Thoracic aorta (tissue), 2 donors: ENCODE measurements around the gene ZNF620. TPM values are rescaled to one million over a fixed set of nuclear protein-coding genes. Genes with fewer than 3 reads are reported as not detected.

Source experiments
- ATAC-seq: fragments of 150-250 bp; one replicate; pipeline ENCODE4 v1.8.0; 2017; ENCODE audit warnings: low read depth; ENCODE audit not compliant: insufficient number of reproducible peaks, low FRiP score
- DNase-seq: peaks from one replicate; pipeline ENCODE4 v3.0.0-alpha.2; 2020; ENCODE audit warnings: low spot score
- H3K27ac ChIP-seq, 2 donors: fragments of 200-600 bp; sonication (generic); 1 replicate in 1 of 2; 2 replicates in 1 of 2; pipeline ENCODE4 v1.5.1; 2016; ENCODE audit warnings: mild to moderate bottlenecking in 2 of 2, moderate library complexity in 2 of 2
- H3K27me3 ChIP-seq: fragments of 200-600 bp; sonication (generic); replicated peaks from 2 replicates; pipeline ENCODE4 v1.6.0; 2016; ENCODE audit warnings: mild to moderate bottlenecking; ENCODE audit not compliant: insufficient read depth
- H3K36me3 ChIP-seq: fragments of 200-600 bp; sonication (generic); one replicate; pipeline ENCODE4 v1.5.1; 2016
- H3K4me1 ChIP-seq, 2 donors: fragments of 200-600 bp; sonication (generic); 1 replicate in 1 of 2; 2 replicates in 1 of 2; pipeline versions ENCODE4 v1.5.1 to v1.6.0; 2016; ENCODE audit warnings: low read depth in 2 of 2, mild to moderate bottlenecking in 1 of 2; ENCODE audit not compliant: control insufficient read depth in 1 of 2
- H3K4me3 ChIP-seq: fragments of 200-600 bp; sonication (generic); 2 replicates; pipeline ENCODE4 v1.5.1; 2016; ENCODE audit warnings: mild to moderate bottlenecking
- H3K9me3 ChIP-seq: fragments of 200-600 bp; sonication (generic); 2 replicates; pipeline ENCODE4 v1.5.1; 2016
- total RNA-seq, 2 donors: library from RNA; depleted of rRNA; stranded (reverse); fragments of >200 nt; gene quantifications; one replicate each; pipeline versions ENCODE4 v1.1.0 to v1.2.3, GENCODE V29; 2016
- TF ChIP-seq, protein P1 (sequence below): fragments of 200-600 bp; sonication (generic); IDR thresholded peaks from one replicate; pipeline ENCODE4 v1.5.1; 2019; ENCODE audit warnings: antibody characterized with exemption

Gene ZNF620
- total RNA-seq, 2 donors from 2014 or later: 2.8 to 3.1 TPM

DNA sequence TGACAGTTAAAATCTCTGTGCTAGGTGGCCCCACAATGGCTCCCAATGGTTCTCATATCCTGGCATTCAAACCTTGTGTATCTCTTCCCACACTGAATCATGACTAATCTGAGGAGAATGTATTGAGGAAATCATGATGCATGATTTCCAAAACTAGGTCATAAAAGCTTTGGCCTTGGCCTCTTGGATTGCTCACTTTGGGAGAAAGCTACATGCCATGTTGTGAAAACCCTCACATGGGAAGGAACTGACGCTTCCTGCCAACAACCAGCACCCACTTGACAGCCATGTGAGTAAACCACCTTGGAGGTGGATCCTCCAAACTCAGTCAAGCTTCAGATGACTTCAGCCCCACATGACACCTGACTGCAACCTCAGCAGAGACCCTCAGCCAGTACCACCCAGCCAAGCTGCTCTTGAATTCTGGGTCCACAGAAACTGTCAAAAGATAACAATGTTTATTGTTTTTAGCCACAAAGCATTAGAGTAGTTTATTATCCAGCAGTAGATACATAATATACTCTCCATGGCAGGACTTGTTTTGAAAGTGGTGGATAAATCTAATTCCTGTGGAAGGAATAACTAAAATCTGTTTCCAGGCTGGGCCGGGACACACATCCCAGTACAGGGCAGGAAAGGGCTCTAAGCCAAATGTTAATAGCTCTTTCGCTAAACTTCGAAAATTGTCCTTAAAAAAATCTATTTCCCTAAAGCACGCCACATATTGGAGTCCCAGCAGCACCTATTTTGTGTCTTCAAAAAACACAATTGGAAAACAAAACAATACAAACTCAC, 1.0 kb upstream of the ZNF620 start:
- TF ChIP-seq, protein P1, sequence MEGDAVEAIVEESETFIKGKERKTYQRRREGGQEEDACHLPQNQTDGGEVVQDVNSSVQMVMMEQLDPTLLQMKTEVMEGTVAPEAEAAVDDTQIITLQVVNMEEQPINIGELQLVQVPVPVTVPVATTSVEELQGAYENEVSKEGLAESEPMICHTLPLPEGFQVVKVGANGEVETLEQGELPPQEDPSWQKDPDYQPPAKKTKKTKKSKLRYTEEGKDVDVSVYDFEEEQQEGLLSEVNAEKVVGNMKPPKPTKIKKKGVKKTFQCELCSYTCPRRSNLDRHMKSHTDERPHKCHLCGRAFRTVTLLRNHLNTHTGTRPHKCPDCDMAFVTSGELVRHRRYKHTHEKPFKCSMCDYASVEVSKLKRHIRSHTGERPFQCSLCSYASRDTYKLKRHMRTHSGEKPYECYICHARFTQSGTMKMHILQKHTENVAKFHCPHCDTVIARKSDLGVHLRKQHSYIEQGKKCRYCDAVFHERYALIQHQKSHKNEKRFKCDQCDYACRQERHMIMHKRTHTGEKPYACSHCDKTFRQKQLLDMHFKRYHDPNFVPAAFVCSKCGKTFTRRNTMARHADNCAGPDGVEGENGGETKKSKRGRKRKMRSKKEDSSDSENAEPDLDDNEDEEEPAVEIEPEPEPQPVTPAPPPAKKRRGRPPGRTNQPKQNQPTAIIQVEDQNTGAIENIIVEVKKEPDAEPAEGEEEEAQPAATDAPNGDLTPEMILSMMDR: no peak
- H3K4me1 ChIP-seq: peaks cover 14 to 21% of the 10 kb centered on the region in 2 donors
- no peaks in the 10 kb centered on the region for H3K27me3 ChIP-seq
- no peaks in the 10 kb centered on the region for H3K9me3 ChIP-seq
- peak overlapping the region; percentile 92 for H3K4me3 ChIP-seq
- no peak for DNase-seq
- peaks cover 2% of the 10 kb centered on the region for H3K36me3 ChIP-seq
- peak overlapping the region; percentile 79 to 86 for H3K27ac ChIP-seq
- peak; percentile 72 for ATAC-seq

DNA sequence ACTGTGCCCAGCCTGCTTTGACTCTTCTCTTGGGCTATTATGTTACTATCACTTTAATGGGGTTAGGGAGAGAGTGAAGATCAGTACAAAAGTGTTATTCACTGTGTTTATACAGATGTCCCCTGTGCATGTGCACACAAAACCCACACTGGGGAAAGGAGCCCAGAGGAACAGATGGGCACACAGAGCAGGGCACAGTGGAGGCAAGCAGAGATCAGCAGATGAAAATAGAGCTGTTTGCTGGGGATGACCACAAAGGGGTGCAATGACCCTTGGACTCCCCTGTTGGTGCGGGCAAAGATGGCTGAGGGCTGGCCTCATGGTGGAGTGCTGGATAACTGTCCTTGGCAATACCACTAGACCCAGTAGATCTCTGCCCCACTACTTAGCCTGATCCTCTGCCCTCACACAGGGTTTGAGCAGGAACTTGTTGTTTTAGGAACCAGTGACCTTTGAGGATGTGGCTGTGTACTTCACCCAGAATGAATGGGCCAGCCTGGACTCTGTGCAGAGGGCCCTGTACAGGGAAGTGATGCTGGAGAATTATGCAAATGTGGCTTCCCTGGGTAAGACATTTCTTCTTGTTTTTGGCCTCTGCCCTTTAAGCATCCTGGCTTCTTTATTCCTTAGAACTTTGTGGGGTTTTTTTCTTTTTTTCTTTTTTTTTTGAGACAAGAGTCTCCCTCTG, 5.3 kb downstream of the ZNF620 start:
- H3K4me3 ChIP-seq: no peak overlapping the region
- H3K9me3 ChIP-seq: no peaks in the 10 kb centered on the region
- no peak overlapping the region for H3K27ac ChIP-seq
- H3K27me3 ChIP-seq: no peaks in the 10 kb centered on the region
- ATAC-seq (no peak), DNase-seq (no peak)
- H3K4me1 ChIP-seq: peaks cover 5 to 7% of the 10 kb centered on the region in 2 donors
- peaks cover 23% of the 10 kb centered on the region for H3K36me3 ChIP-seq
- TF ChIP-seq, protein P1: no peak

DNA sequence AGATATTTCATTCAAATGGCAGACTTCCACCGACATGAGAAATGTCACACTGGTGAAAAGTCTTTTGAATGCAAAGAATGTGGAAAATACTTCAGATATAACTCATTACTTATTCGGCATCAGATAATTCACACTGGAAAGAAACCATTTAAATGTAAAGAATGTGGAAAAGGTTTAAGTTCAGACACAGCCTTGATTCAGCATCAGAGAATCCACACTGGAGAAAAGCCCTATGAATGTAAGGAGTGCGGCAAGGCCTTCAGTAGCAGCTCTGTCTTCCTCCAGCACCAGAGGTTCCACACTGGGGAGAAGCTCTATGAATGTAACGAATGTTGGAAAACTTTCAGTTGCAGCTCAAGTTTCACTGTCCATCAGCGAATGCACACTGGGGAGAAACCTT, 10.4 kb downstream of the ZNF620 start:
- TF ChIP-seq, protein P1: no peak
- Histone ChIP-seq H3K36me3 (peaks cover 23% of the 10 kb centered on the region), H3K4me3 (no peak overlapping the region), H3K4me1 (no peaks in the 10 kb centered on the region), H3K27me3 (no peaks in the 10 kb centered on the region), H3K9me3 (no peaks in the 10 kb centered on the region), H3K27ac (no peak overlapping the region)
- ATAC-seq (no peak), DNase-seq (no peak)

DNA sequence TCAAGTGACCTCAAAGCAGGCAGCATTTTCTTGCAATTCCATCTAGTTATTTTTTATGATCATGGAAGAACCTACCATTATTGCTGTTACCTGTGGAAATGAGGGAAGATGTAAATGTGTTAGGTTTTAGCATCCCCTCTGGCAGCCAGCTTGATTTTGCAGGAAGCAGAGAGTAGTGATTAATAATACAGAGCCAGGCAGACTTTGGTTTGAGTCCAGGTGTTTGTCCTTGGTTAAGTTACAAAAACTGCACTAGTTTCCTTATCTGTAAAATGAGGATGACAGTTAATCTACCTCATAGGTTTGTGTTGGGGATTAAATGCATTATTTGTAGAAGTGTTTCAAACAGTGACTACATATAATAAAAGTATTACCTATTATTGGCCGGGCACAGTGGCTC, 12.2 kb downstream of the ZNF620 start:
- DNase-seq (no peak), ATAC-seq (no peak)
- no peaks in the 10 kb centered on the region for H3K4me1 ChIP-seq
- no peaks in the 10 kb centered on the region for H3K9me3 ChIP-seq
- TF ChIP-seq, protein P1: no peak
- H3K4me3 ChIP-seq: no peak overlapping the region
- H3K36me3 ChIP-seq: peaks cover 11% of the 10 kb centered on the region
- H3K27ac ChIP-seq: no peak overlapping the region
- H3K27me3 ChIP-seq: no peaks in the 10 kb centered on the region

DNA sequence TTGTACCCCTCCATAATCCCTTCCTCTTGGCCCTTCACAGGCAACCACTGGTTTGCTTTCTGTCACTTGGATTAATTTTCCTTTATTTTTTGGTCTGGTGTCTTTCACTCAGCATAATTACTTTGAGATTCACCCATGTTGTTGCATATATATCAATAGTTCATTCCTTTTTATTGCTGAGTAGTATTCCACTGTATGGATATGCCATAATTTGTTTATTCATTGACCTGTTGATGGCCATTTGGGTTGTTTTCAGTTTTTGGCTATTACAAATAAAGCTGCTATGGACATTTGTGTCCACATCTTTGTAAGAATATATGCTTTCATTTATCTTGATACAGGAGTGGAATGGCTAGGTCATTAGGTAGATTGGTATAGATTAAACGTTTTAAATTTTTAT, 13.0 kb downstream of the ZNF620 start:
- H3K4me3 ChIP-seq: no peak overlapping the region
- ATAC-seq: no peak
- no peaks in the 10 kb centered on the region for H3K9me3 ChIP-seq
- TF ChIP-seq, protein P1: no peak
- peaks cover 11% of the 10 kb centered on the region for H3K36me3 ChIP-seq
- H3K27me3 ChIP-seq: no peaks in the 10 kb centered on the region
- no peak overlapping the region for H3K27ac ChIP-seq
- peaks cover 0 to 2% of the 10 kb centered on the region in 2 donors for H3K4me1 ChIP-seq
- no peak for DNase-seq
